ENCODE data around the gene SLC37A4.

GRCh38 chr11:119052163-119052814 lies 21.6 kb upstream of the SLC37A4 start:
- TF ChIP-seq CTCF (IDR thresholded peaks at IDR 0.05; ENCODE audit: low read depth, low read length, poor library complexity, severe bottlenecking), result no peak
- TF ChIP-seq EZH2phosphoT487 (IDR thresholded peaks at IDR 0.05; ENCODE audit: borderline replicate concordance, low read length), result no peak

Data from DOHH2 (cell line).